Measurements from ENCODE around the gene ZNF175. TPM values are rescaled to one million over a fixed set of nuclear protein-coding genes. Genes with fewer than 3 reads are reported as not detected.

Gene ZNF175
- total RNA-seq, 1 experiment from 2014 or later: 8.5 TPM

DNA sequence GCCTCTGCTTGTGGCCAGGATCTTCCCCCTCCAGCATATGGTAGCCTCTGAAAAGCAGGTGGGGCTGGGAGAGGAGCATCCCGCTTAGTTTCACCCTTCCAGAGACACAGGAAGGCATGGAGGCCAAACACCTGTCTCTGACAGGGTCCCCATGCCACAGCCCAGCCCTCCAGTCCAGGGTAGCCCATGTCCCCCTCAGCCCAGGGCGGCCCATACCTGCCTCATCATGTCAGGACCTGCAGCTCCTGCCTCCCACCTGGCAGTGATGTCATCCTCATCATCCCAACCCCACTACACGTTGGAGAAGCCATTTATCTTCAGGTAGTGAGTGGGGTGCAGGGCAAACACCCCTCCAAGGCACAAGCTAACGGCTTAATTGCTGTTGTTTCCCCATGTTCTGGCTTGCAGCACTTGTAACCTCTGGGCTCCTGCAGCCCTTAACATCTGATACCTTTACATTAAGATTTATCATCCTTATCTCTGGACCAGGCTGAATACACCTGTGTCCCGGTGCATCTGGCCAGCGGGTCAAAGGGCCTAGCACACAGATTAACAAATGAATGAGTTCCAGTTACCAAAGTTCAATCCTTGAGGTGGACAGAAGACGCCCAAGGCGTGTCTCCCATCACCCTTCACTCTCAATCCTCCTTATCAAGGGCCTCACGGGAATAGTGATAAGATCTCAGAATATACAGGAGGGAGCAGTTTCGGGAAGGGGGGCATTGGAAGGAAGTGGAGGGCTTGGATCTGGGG lies 22.2 kb downstream of the ZNF175 start:
- BruUV-seq (replicated peaks): no TSS peak
- Histone ChIP-seq H2AFZ (ENCODE audit: low read length) (peak overlapping the region; percentile 94), H3K9me2 (replicated peaks; ENCODE audit: low read length) (no peaks in the 10 kb centered on the region), H3K79me2 (ENCODE audit: low read length) (no peaks in the 10 kb centered on the region), H3K4me3 (ENCODE audit: low read length) (peak overlapping the region; percentile 76), H3K27ac (ENCODE audit: low read length) (no peak overlapping the region), H3K9me3 (ENCODE audit: low read length) (no peaks in the 10 kb centered on the region), H4K20me1 (ENCODE audit: low read length) (no peaks in the 10 kb centered on the region), H3K4me2 (ENCODE audit: low read length) (peak overlapping the region; percentile 91), H3K36me3 (ENCODE audit: low read depth, low read length) (peaks cover 3% of the 10 kb centered on the region; the same call in 1 of the 2 replicates), H3F3A (ENCODE audit: low read length, unreplicated experiment) (no peaks in the 10 kb centered on the region), H3K4me1 (ENCODE audit: insufficient read depth, low read length) (peaks cover 14% of the 10 kb centered on the region), H3K27me3 (ENCODE audit: low read length) (no peaks in the 10 kb centered on the region), H3K9ac (ENCODE audit: low read length) (peak overlapping the region; percentile 47)
- ATAC-seq (no peak), DNase-seq (no peak)
- TF ChIP-seq, protein P1, sequence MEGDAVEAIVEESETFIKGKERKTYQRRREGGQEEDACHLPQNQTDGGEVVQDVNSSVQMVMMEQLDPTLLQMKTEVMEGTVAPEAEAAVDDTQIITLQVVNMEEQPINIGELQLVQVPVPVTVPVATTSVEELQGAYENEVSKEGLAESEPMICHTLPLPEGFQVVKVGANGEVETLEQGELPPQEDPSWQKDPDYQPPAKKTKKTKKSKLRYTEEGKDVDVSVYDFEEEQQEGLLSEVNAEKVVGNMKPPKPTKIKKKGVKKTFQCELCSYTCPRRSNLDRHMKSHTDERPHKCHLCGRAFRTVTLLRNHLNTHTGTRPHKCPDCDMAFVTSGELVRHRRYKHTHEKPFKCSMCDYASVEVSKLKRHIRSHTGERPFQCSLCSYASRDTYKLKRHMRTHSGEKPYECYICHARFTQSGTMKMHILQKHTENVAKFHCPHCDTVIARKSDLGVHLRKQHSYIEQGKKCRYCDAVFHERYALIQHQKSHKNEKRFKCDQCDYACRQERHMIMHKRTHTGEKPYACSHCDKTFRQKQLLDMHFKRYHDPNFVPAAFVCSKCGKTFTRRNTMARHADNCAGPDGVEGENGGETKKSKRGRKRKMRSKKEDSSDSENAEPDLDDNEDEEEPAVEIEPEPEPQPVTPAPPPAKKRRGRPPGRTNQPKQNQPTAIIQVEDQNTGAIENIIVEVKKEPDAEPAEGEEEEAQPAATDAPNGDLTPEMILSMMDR (conservative IDR thresholded peaks at IDR 0.05; ENCODE audit: low read depth, low read length): no peak
- TF ChIP-seq EZH2 (IDR thresholded peaks at IDR 0.05; ENCODE audit: low read length, unreplicated experiment): no peak
- TF ChIP-seq EZH2phosphoT487 (IDR thresholded peaks at IDR 0.05; ENCODE audit: borderline replicate concordance, low read length): no peak
- POLR2A ChIA-PET (ENCODE audit: unreplicated experiment): no interaction called here
- intact Hi-C loops (cut with micrococcal nuclease): no loop called here
- CTCF ChIA-PET: no interaction called here

DNA sequence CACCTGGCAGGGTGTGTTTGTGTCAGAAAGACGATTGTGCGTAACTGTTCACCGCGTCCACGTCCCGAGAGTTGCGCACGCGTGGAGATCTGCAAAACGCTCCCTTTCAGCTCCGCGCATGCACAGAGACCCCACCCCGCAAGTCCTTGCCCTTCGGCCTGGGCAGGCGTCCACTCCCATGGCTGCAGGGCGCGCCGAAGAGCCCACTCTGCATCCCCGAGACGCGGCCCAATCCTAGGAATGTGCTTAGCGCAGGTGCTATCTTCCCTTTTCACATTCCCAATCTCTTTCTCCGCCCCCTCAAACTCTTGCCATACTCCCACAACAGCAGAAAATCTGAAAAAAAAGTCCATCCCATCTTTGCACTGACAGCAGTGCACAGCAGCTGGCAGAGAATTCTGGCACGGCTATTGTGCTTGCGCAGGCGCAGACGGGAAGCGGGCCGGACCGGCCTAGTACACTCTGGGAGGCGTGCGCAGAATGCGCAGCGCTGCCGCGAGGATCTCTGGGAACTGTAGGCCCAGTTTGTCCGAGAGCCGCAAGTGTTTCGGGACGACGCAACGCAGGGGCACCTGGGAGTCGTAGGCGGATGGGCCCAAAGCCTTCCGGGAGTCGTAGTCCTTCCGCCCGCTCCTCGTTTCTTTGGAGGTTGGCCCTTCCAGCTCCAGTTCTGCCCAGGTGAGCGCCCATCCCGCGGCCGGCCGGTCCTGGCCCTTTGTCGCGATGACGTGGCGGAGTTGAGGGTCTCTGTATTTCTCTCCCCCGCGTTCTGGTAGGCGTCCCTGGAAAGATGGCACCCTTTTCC lies 23.1 kb downstream of the ZNF175 start:
- no peaks in the 10 kb centered on the region for H3K9me3 ChIP-seq (ENCODE audit: low read length)
- intact Hi-C loops (cut with micrococcal nuclease): loop anchor here (1.0 kb wide), 1 partner anchor 23 kb away; the partner anchor contains the start of gene ZNF175

More for the DNA sequence above, 23.1 kb downstream of the ZNF175 start:
- BruUV-seq (replicated peaks): no TSS peak
- Histone ChIP-seq H4K20me1 (ENCODE audit: low read length) (no peaks in the 10 kb centered on the region), H3K9me2 (replicated peaks; ENCODE audit: low read length) (no peaks in the 10 kb centered on the region), H3K36me3 (ENCODE audit: low read depth, low read length) (no peaks in the 10 kb centered on the region), H3K79me2 (ENCODE audit: low read length) (no peaks in the 10 kb centered on the region), H3K4me2 (ENCODE audit: low read length) (peak overlapping the region; percentile 91), H3K9ac (ENCODE audit: low read length) (peak overlapping the region; percentile 47), H3K4me1 (ENCODE audit: insufficient read depth, low read length) (peaks cover 14% of the 10 kb centered on the region), H2AFZ (ENCODE audit: low read length) (peak overlapping the region; percentile 97), H3K27me3 (ENCODE audit: low read length) (no peaks in the 10 kb centered on the region), H3K4me3 (ENCODE audit: low read length) (peak overlapping the region; percentile 76), H3K27ac (ENCODE audit: low read length) (no peak overlapping the region; the same call in 1 of the 2 replicates), H3F3A (ENCODE audit: low read length, unreplicated experiment) (no peaks in the 10 kb centered on the region)
- peak; percentile 99 for ATAC-seq
- DNase-seq: peak; percentile 99
- POLR2A ChIA-PET (ENCODE audit: unreplicated experiment): no interaction called here
- CTCF ChIA-PET: interaction anchor here (0.6 kb wide), 1 partner anchor 23 kb away, joined by 3 read pairs; the partner anchor contains the start of gene ZNF175
- no peak for TF ChIP-seq EZH2phosphoT487 (IDR thresholded peaks at IDR 0.05; ENCODE audit: borderline replicate concordance, low read length)
- TF ChIP-seq, protein P1 (conservative IDR thresholded peaks at IDR 0.05; ENCODE audit: low read depth, low read length): no peak
